ENCODE measurements around the gene MECP2. TPM values are rescaled to one million over a fixed set of nuclear protein-coding genes. Genes with fewer than 3 reads are reported as not detected.
"Not testable (repeated sequence)": the region's sequence is repeated elsewhere in the genome, so short reads cannot be mapped to it uniquely, and the experiment has no call there.

MECP2 gene
- total RNA-seq (100 to 1,000 TPM; 103 to 108 TPM), polyA plus RNA-seq (10 to 100 TPM in 1 of 2 donors, 1 to 10 TPM in 1; 9.5 to 26.5 TPM)

GRCh38 chrX:154097589-154098541, at the start of gene MECP2:
Gene MECP2 (minus strand): TSS chrX:154097717.
- CTCF ChIA-PET (ENCODE audit: partially characterized antibody) = interaction anchor here (1.2 kb wide), 1 partner anchor 38 kb away, joined by 3 read pairs; no protein-coding TSS in a partner anchor
- Histone ChIP-seq H3K27ac (ENCODE audit: low read depth, low read length) (peak within 1 kb of the TSS; percentile 96), H3K27me3 (ENCODE audit: insufficient read depth, low read length) (no peaks in the 10 kb centered on the region), H3K4me3 (ENCODE audit: low read length in 2 of 2) (peak within 1 kb of the TSS; percentile 75 to 76), H3K9me3 (ENCODE audit: control insufficient read depth in 1 of 2, low read length in 2 of 2) (no peaks in the 10 kb centered on the region), H3K36me3 (ENCODE audit: insufficient read depth, low read length) (no peaks in the 10 kb centered on the region), H3K4me1 (ENCODE audit: insufficient read depth, low read length) (peaks cover 38% of the 10 kb centered on the region)
- Mint-ChIP-seq H3K9me3 (peaks cover 0 to 2% (median 0%) of the 10 kb centered on the region in 8 donors), H3K27ac (peak within 1 kb of the TSS; percentile 94 to 98 (median 97)), H3K4me3 (peak within 1 kb of the TSS; percentile 89 to 97 (median 96)), H3K36me3 (peaks cover 0 to 21% of the 10 kb centered on the region in 2 donors), H3K27me3 (no peaks in the 10 kb centered on the region), H3K4me1 (peaks cover 25 to 47% (median 28%) of the 10 kb centered on the region in 4 donors)
- POLR2A ChIA-PET (ENCODE audit: partially characterized antibody) = interaction anchor here (0.7 to 3.1 kb wide), 10 partner anchors 9 to 301 kb away, joined by 3 to 13 read pairs (median 4); partner anchors contain the start of genes HCFC1 and RPL10
- peak; percentile 87 to 89 (median 87) for DNase-seq
- intact Hi-C loops (cut with micrococcal nuclease) = loop anchor here (5.0 to 10.0 kb wide), 4 partner anchors 73 to 397 kb away; partner anchors contain the start of genes EMD, FLNA and SLC10A3

GRCh38 chrX:154144010-154144409, 46.5 kb upstream of the MECP2 start, which contains the start of gene OPN1LW:
Gene OPN1LW (plus strand): TSS chrX:154144243. CDS start chrX:154144284, 41 bp downstream.
- DNase-seq; H3K27ac ChIP-seq (ENCODE audit: low read depth, low read length); H3K9me3 ChIP-seq (ENCODE audit: control insufficient read depth in 1 of 2, low read length in 2 of 2); H3K36me3 ChIP-seq (ENCODE audit: insufficient read depth, low read length); CTCF ChIA-PET (ENCODE audit: partially characterized antibody); H3K4me1 ChIP-seq (ENCODE audit: insufficient read depth, low read length); H3K4me1 Mint-ChIP-seq; H3K9me3 Mint-ChIP-seq; H3K27me3 ChIP-seq (ENCODE audit: insufficient read depth, low read length); H3K4me3 ChIP-seq (ENCODE audit: low read length in 2 of 2); POLR2A ChIA-PET (ENCODE audit: partially characterized antibody); intact Hi-C loops (cut with micrococcal nuclease); H3K4me3 Mint-ChIP-seq; H3K36me3 Mint-ChIP-seq; H3K27me3 Mint-ChIP-seq: not testable (repeated sequence)
- peak within 1 kb of the TSS in 1 of 7 donors; percentile 19 for H3K27ac Mint-ChIP-seq

- Mint-ChIP-seq H3K4me3 (no peak overlapping the region), H3K27ac (no peak overlapping the region)
Measured at GRCh38 chrX:154142950-154143745, 45.6 kb upstream of the MECP2 start.

GRCh38 chrX:154142386-154142785, 44.9 kb upstream of the MECP2 start:
- DNase-seq = no peak
- no peaks in the 10 kb centered on the region for H3K36me3 Mint-ChIP-seq
- Histone ChIP-seq H3K9me3 (ENCODE audit: control insufficient read depth in 1 of 2, low read length in 2 of 2) (no peaks in the 10 kb centered on the region), H3K27ac (ENCODE audit: low read depth, low read length) (no peak overlapping the region), H3K4me1 (ENCODE audit: insufficient read depth, low read length) (peaks cover 15% of the 10 kb centered on the region), H3K4me3 (ENCODE audit: low read length in 2 of 2) (no peak overlapping the region), H3K27me3 (ENCODE audit: insufficient read depth, low read length) (no peaks in the 10 kb centered on the region), H3K36me3 (ENCODE audit: insufficient read depth, low read length) (no peaks in the 10 kb centered on the region)
- H3K4me3 Mint-ChIP-seq = no peak overlapping the region
- H3K27ac Mint-ChIP-seq = peak overlapping the region in 1 of 7 donors; percentile 8
- CTCF ChIA-PET (ENCODE audit: partially characterized antibody) = interaction anchor here (1.1 kb wide), 1 partner anchor 166 kb away, joined by 3 read pairs; no protein-coding TSS in a partner anchor
- POLR2A ChIA-PET (ENCODE audit: partially characterized antibody) = no interaction called here
- intact Hi-C loops (cut with micrococcal nuclease) = no loop called here
- H3K9me3 Mint-ChIP-seq = peaks cover 0 to 2% (median 0%) of the 10 kb centered on the region in 8 donors
- no peaks in the 10 kb centered on the region for H3K27me3 Mint-ChIP-seq
- peaks cover 0 to 12% (median 2%) of the 10 kb centered on the region in 4 donors for H3K4me1 Mint-ChIP-seq

More at GRCh38 chrX:154142950-154143745, 45.6 kb upstream of the MECP2 start:
- DNase-seq = no peak
- H3K27ac ChIP-seq (ENCODE audit: low read depth, low read length) = no peak overlapping the region
- Mint-ChIP-seq H3K9me3 (peaks cover 0 to 2% (median 0%) of the 10 kb centered on the region in 8 donors), H3K36me3 (no peaks in the 10 kb centered on the region), H3K4me1 (peaks cover 0 to 12% (median 2%) of the 10 kb centered on the region in 4 donors), H3K27me3 (no peaks in the 10 kb centered on the region)
- H3K9me3 ChIP-seq (ENCODE audit: control insufficient read depth in 1 of 2, low read length in 2 of 2) = no peaks in the 10 kb centered on the region
- intact Hi-C loops (cut with micrococcal nuclease) = no loop called here
- H3K27me3 ChIP-seq (ENCODE audit: insufficient read depth, low read length) = no peaks in the 10 kb centered on the region
- no peak overlapping the region for H3K4me3 ChIP-seq (ENCODE audit: low read length in 2 of 2)
- no peaks in the 10 kb centered on the region for H3K36me3 ChIP-seq (ENCODE audit: insufficient read depth, low read length)
- peaks cover 7% of the 10 kb centered on the region for H3K4me1 ChIP-seq (ENCODE audit: insufficient read depth, low read length)
- ChIA-PET CTCF (ENCODE audit: partially characterized antibody) (no interaction called here), POLR2A (ENCODE audit: partially characterized antibody) (no interaction called here)

- Histone ChIP-seq H3K27ac (ENCODE audit: low read depth, low read length) (no peak overlapping the region), H3K27me3 (ENCODE audit: insufficient read depth, low read length) (no peaks in the 10 kb centered on the region), H3K4me1 (ENCODE audit: insufficient read depth, low read length) (peaks cover 27% of the 10 kb centered on the region), H3K4me3 (ENCODE audit: low read length in 2 of 2) (no peak overlapping the region), H3K36me3 (ENCODE audit: insufficient read depth, low read length) (no peaks in the 10 kb centered on the region), H3K9me3 (ENCODE audit: control insufficient read depth in 1 of 2, low read length in 2 of 2) (no peaks in the 10 kb centered on the region)
- H3K9me3 Mint-ChIP-seq = peaks cover 0 to 2% (median 0%) of the 10 kb centered on the region in 8 donors
- ChIA-PET POLR2A (ENCODE audit: partially characterized antibody) (interaction anchor here (1.0 kb wide), 1 partner anchor 120 kb away, joined by 3 read pairs; no protein-coding TSS in a partner anchor), CTCF (ENCODE audit: partially characterized antibody) (no interaction called here)
- peak overlapping the region in 1 of 7 donors; percentile 30 for H3K27ac Mint-ChIP-seq
- H3K27me3 Mint-ChIP-seq = no peaks in the 10 kb centered on the region
- H3K4me3 Mint-ChIP-seq = no peak overlapping the region
- no peaks in the 10 kb centered on the region for H3K36me3 Mint-ChIP-seq
- DNase-seq = no peak
- intact Hi-C loops (cut with micrococcal nuclease) = no loop called here
- peaks cover 2 to 24% (median 9%) of the 10 kb centered on the region in 4 donors for H3K4me1 Mint-ChIP-seq
Measured at GRCh38 chrX:154140742-154141141, 43.2 kb upstream of the MECP2 start.

GRCh38 chrX:154140206-154140605, 42.7 kb upstream of the MECP2 start:
- Histone ChIP-seq H3K36me3 (ENCODE audit: insufficient read depth, low read length) (no peaks in the 10 kb centered on the region), H3K4me3 (ENCODE audit: low read length in 2 of 2) (no peak overlapping the region), H3K27me3 (ENCODE audit: insufficient read depth, low read length) (no peaks in the 10 kb centered on the region), H3K9me3 (ENCODE audit: control insufficient read depth in 1 of 2, low read length in 2 of 2) (no peaks in the 10 kb centered on the region), H3K4me1 (ENCODE audit: insufficient read depth, low read length) (peaks cover 32% of the 10 kb centered on the region), H3K27ac (ENCODE audit: low read depth, low read length) (no peak overlapping the region)
- peaks cover 0 to 2% (median 0%) of the 10 kb centered on the region in 8 donors for H3K9me3 Mint-ChIP-seq
- no peaks in the 10 kb centered on the region for H3K27me3 Mint-ChIP-seq
- no peak for DNase-seq
- H3K4me1 Mint-ChIP-seq = peaks cover 6 to 29% (median 14%) of the 10 kb centered on the region in 4 donors
- intact Hi-C loops (cut with micrococcal nuclease) = no loop called here
- ChIA-PET POLR2A (ENCODE audit: partially characterized antibody) (no interaction called here), CTCF (ENCODE audit: partially characterized antibody) (no interaction called here)
- H3K27ac Mint-ChIP-seq = peak overlapping the region in 2 of 7 donors; percentile 29 to 66
- no peak overlapping the region for H3K4me3 Mint-ChIP-seq
- H3K36me3 Mint-ChIP-seq = no peaks in the 10 kb centered on the region

All from CD4-positive, alpha-beta memory T cell (primary cell).